ENCODE data around the gene MEX3D. TPM values are rescaled to one million over a fixed set of nuclear protein-coding genes. Genes with fewer than 3 reads are reported as not detected.

MEX3D gene
- total RNA-seq, 2 experiments from 2014 or later: 11.9 to 13.6 TPM

GRCh38 chr19:1511318-1512317 is 56.5 kb downstream of the MEX3D start:
- ChIA-PET CTCF (ENCODE audit: unreplicated experiment) (no interaction called here), POLR2A (no interaction called here)
- H3K79me2 ChIP-seq (ENCODE audit: insufficient read depth, low read depth, low read length): no peaks in the 10 kb centered on the region
- no peak overlapping the region for H3K4me3 ChIP-seq (ENCODE audit: low read depth, low read length, poor library complexity, severe bottlenecking)
- H3K36me3 ChIP-seq (ENCODE audit: insufficient read depth, low read length): no peaks in the 10 kb centered on the region
- H4K20me1 ChIP-seq (ENCODE audit: insufficient read depth, low read length): no peaks in the 10 kb centered on the region
- H3K4me1 ChIP-seq (ENCODE audit: insufficient read depth, low read length, poor library complexity, severe bottlenecking): peaks cover 4% of the 10 kb centered on the region
- TF ChIP-seq EZH2phosphoT487 (IDR thresholded peaks at IDR 0.05; ENCODE audit: borderline replicate concordance, low read depth, low read length): no peak
- no peak for TF ChIP-seq CTCF (conservative IDR thresholded peaks at IDR 0.05; ENCODE audit: low read length)
- no TSS peak for BruUV-seq (replicated peaks)
- H3K9me3 ChIP-seq (ENCODE audit: low read length): no peaks in the 10 kb centered on the region
- DNase-seq (ENCODE audit: low spot score): no peak
- H3K4me2 ChIP-seq (ENCODE audit: low read length): no peak overlapping the region
- no peak overlapping the region for H3K27ac ChIP-seq (ENCODE audit: low read depth, low read length, poor library complexity, severe bottlenecking)
- no peak overlapping the region for H2AFZ ChIP-seq (ENCODE audit: low read length)
- H3K9me2 ChIP-seq (ENCODE audit: insufficient read depth, low read length): no peaks in the 10 kb centered on the region
- intact Hi-C loops (cut with micrococcal nuclease; ENCODE audit: unreplicated experiment): no loop called here

GRCh38 chr19:1510807-1511206 is 57.3 kb downstream of the MEX3D start:
- CTCF ChIA-PET (ENCODE audit: unreplicated experiment): no interaction called here
- Histone ChIP-seq H3K27ac (ENCODE audit: low read depth, low read length, poor library complexity, severe bottlenecking) (no peak overlapping the region), H3K9me2 (ENCODE audit: insufficient read depth, low read length) (no peaks in the 10 kb centered on the region), H3K4me2 (ENCODE audit: low read length) (no peak overlapping the region), H3K79me2 (ENCODE audit: insufficient read depth, low read depth, low read length) (no peaks in the 10 kb centered on the region), H2AFZ (ENCODE audit: low read length) (no peak overlapping the region), H3K4me1 (ENCODE audit: insufficient read depth, low read length, poor library complexity, severe bottlenecking) (peaks cover 4% of the 10 kb centered on the region), H3K36me3 (ENCODE audit: insufficient read depth, low read length) (no peaks in the 10 kb centered on the region), H3K9me3 (ENCODE audit: low read length) (no peaks in the 10 kb centered on the region), H3K4me3 (ENCODE audit: low read depth, low read length, poor library complexity, severe bottlenecking) (no peak overlapping the region), H4K20me1 (ENCODE audit: insufficient read depth, low read length) (no peaks in the 10 kb centered on the region)
- POLR2A ChIA-PET: no interaction called here
- TF ChIP-seq CTCF (conservative IDR thresholded peaks at IDR 0.05; ENCODE audit: low read length): no peak
- TF ChIP-seq EZH2phosphoT487 (IDR thresholded peaks at IDR 0.05; ENCODE audit: borderline replicate concordance, low read depth, low read length): no peak
- no peak for DNase-seq (ENCODE audit: low spot score)
- intact Hi-C loops (cut with micrococcal nuclease; ENCODE audit: unreplicated experiment): no loop called here
- no TSS peak for BruUV-seq (replicated peaks)

- Histone ChIP-seq H3K36me3 (ENCODE audit: insufficient read depth, low read length) (no peaks in the 10 kb centered on the region), H3K9me3 (ENCODE audit: low read length) (no peaks in the 10 kb centered on the region), H3K4me2 (ENCODE audit: low read length) (no peak overlapping the region), H3K4me1 (ENCODE audit: insufficient read depth, low read length, poor library complexity, severe bottlenecking) (peaks cover 4% of the 10 kb centered on the region), H4K20me1 (ENCODE audit: insufficient read depth, low read length) (no peaks in the 10 kb centered on the region), H2AFZ (ENCODE audit: low read length) (no peak overlapping the region), H3K27ac (ENCODE audit: low read depth, low read length, poor library complexity, severe bottlenecking) (no peak overlapping the region), H3K4me3 (ENCODE audit: low read depth, low read length, poor library complexity, severe bottlenecking) (no peak overlapping the region), H3K9me2 (ENCODE audit: insufficient read depth, low read length) (no peaks in the 10 kb centered on the region), H3K79me2 (ENCODE audit: insufficient read depth, low read depth, low read length) (no peaks in the 10 kb centered on the region)
- ChIA-PET POLR2A (no interaction called here), CTCF (ENCODE audit: unreplicated experiment) (no interaction called here)
- TF ChIP-seq EZH2phosphoT487 (IDR thresholded peaks at IDR 0.05; ENCODE audit: borderline replicate concordance, low read depth, low read length) (no peak), CTCF (conservative IDR thresholded peaks at IDR 0.05; ENCODE audit: low read length) (no peak)
- BruUV-seq (replicated peaks): no TSS peak
- DNase-seq (ENCODE audit: low spot score): no peak
- intact Hi-C loops (cut with micrococcal nuclease; ENCODE audit: unreplicated experiment): no loop called here
These were observed 57.7 kb downstream of the MEX3D start for GRCh38 chr19:1510442-1510806.

All from OCI-LY7 (cell line).